Measurements from ENCODE around the gene CES3.
"Not testable (repeated sequence)": the region's sequence is repeated elsewhere in the genome, so short reads cannot be mapped to it uniquely, and the experiment has no call there.

The CES3 gene

GRCh38 chr16:66934138-66934838 is 26.8 kb upstream of the CES3 start, which contains the start of gene CIAO2B:
CIAO2B (minus strand) TSS chr16:66934402; CDS start chr16:66934364, 38 bp downstream.
- no peak for TF ChIP-seq CTCF (IDR thresholded peaks at IDR 0.05; ENCODE audit: low read depth, low read length)
- peak; percentile 44 for DNase-seq (ENCODE audit: extremely low read depth, low read depth)

GRCh38 chr16:66934839-66935313 is 26.2 kb upstream of the CES3 start:
- not testable (repeated sequence) for DNase-seq (ENCODE audit: extremely low read depth, low read depth)

- DNase-seq (ENCODE audit: extremely low read depth, low read depth), result no peak
- no peak for TF ChIP-seq CTCF (IDR thresholded peaks at IDR 0.05; ENCODE audit: low read depth, low read length)
These were observed 25.6 kb upstream of the CES3 start, which contains the start of gene CES2 for GRCh38 chr16:66935314-66936011. CES2 (plus strand) TSS chr16:66935516; CDS start chr16:66935636, 120 bp downstream.

- TF ChIP-seq CTCF (IDR thresholded peaks at IDR 0.05; ENCODE audit: low read depth, low read length), result no peak
- no peak for DNase-seq (ENCODE audit: extremely low read depth, low read depth)
These were observed 24.6 kb upstream of the CES3 start for GRCh38 chr16:66936462-66936861.

GRCh38 chr16:66936889-66937554 is 24.0 kb upstream of the CES3 start:
- TF ChIP-seq CTCF (IDR thresholded peaks at IDR 0.05; ENCODE audit: low read depth, low read length), result no peak
- no peak for DNase-seq (ENCODE audit: extremely low read depth, low read depth)

- no peak for DNase-seq (ENCODE audit: extremely low read depth, low read depth)
- TF ChIP-seq CTCF (IDR thresholded peaks at IDR 0.05; ENCODE audit: low read depth, low read length), result no peak
These were observed 23.2 kb upstream of the CES3 start for GRCh38 chr16:66937725-66938337.

GRCh38 chr16:66939366-66939765 is 21.7 kb upstream of the CES3 start:
- DNase-seq (ENCODE audit: extremely low read depth, low read depth), result no peak
- no peak for TF ChIP-seq CTCF (IDR thresholded peaks at IDR 0.05; ENCODE audit: low read depth, low read length)
